Measurements from ENCODE around the gene TRPM8. TPM values are rescaled to one million over a fixed set of nuclear protein-coding genes. Genes with fewer than 3 reads are reported as not detected.

The TRPM8 gene
- total and polyA plus RNA-seq, 2 donors from 2014 or later = 2.5 TPM; not detected in 1

DNA sequence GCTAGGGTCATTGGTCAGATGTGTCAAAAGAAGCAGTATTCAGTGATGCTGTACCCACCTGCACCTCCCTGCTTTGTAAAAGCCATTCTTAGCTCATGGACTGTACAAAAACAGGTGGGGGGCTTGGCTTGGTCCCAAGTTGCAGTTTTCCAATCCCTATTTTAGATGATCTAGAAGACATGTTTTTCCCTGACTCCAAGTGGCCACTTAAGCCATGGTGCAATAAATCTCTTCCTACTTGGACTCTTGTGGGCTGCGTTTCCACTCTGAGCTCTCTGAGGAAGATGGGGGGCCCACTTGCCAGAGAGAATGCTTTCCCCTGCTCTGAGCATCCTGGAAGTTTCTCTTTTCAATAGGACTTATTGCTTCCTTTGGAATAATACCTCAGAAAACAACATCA lies 76.3 kb downstream of the TRPM8 start:
- Histone ChIP-seq H3K27ac (ENCODE audit: low read depth in 2 of 2, low read length in 2 of 2) (no peak overlapping the region), H3K4me1 (ENCODE audit: control insufficient read depth in 2 of 3, insufficient read depth in 2 of 3, low read depth in 1 of 3, low read length in 3 of 3) (no peaks in the 10 kb centered on the region), H3K4me3 (ENCODE audit: low read length in 3 of 3) (no peak overlapping the region), H3K27me3 (ENCODE audit: control insufficient read depth, insufficient read depth, low read length) (no peaks in the 10 kb centered on the region), H3K9ac (ENCODE audit: low read length in 3 of 3) (no peak overlapping the region), H3K9me3 (ENCODE audit: control insufficient read depth in 2 of 3, insufficient read depth in 1 of 3, low read length in 3 of 3) (no peaks in the 10 kb centered on the region), H3K36me3 (ENCODE audit: control insufficient read depth in 2 of 3, insufficient read depth in 3 of 3, low read length in 3 of 3) (no peaks in the 10 kb centered on the region)
- intact Hi-C loops (cut with DNase I) = no loop called here
- FAIRE-seq = no peak
- DNase-seq = no peak
- TF ChIP-seq, protein P1, sequence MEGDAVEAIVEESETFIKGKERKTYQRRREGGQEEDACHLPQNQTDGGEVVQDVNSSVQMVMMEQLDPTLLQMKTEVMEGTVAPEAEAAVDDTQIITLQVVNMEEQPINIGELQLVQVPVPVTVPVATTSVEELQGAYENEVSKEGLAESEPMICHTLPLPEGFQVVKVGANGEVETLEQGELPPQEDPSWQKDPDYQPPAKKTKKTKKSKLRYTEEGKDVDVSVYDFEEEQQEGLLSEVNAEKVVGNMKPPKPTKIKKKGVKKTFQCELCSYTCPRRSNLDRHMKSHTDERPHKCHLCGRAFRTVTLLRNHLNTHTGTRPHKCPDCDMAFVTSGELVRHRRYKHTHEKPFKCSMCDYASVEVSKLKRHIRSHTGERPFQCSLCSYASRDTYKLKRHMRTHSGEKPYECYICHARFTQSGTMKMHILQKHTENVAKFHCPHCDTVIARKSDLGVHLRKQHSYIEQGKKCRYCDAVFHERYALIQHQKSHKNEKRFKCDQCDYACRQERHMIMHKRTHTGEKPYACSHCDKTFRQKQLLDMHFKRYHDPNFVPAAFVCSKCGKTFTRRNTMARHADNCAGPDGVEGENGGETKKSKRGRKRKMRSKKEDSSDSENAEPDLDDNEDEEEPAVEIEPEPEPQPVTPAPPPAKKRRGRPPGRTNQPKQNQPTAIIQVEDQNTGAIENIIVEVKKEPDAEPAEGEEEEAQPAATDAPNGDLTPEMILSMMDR (IDR thresholded peaks at IDR 0.05; ENCODE audit: borderline replicate concordance, extremely low read depth, insufficient read depth) = no peak

DNA sequence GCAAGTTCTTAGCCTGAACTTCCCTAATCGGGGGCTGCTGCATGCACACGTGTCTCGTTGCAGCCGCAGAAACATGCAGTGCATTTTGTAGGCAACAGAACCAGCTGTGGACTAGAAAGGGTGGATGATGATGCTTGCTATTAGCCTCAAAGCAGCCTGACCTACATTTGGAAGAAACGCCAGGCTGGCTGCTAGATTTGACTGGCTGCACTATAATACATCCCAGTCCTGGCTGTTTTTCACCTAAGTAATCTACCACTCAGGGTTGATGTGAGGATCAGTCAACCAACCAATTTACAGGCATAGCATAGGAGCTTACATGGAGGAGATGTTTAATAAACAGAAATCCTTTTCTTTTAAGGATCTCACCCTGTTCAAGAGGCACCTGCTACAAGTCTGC lies 77.0 kb downstream of the TRPM8 start:
- DNase-seq = no peak
- H3K4me3 ChIP-seq (ENCODE audit: low read length in 3 of 3) = no peak overlapping the region
- TF ChIP-seq, protein P1 (IDR thresholded peaks at IDR 0.05; ENCODE audit: borderline replicate concordance, extremely low read depth, insufficient read depth) = no peak
- H3K36me3 ChIP-seq (ENCODE audit: control insufficient read depth in 2 of 3, insufficient read depth in 3 of 3, low read length in 3 of 3) = no peaks in the 10 kb centered on the region
- H3K9me3 ChIP-seq (ENCODE audit: control insufficient read depth in 2 of 3, insufficient read depth in 1 of 3, low read length in 3 of 3) = no peaks in the 10 kb centered on the region
- no peaks in the 10 kb centered on the region for H3K4me1 ChIP-seq (ENCODE audit: control insufficient read depth in 2 of 3, insufficient read depth in 2 of 3, low read depth in 1 of 3, low read length in 3 of 3)
- no peak overlapping the region for H3K27ac ChIP-seq (ENCODE audit: low read depth in 2 of 2, low read length in 2 of 2)
- intact Hi-C loops (cut with DNase I) = no loop called here
- H3K27me3 ChIP-seq (ENCODE audit: control insufficient read depth, insufficient read depth, low read length) = no peaks in the 10 kb centered on the region
- no peak for FAIRE-seq
- no peak overlapping the region for H3K9ac ChIP-seq (ENCODE audit: low read length in 3 of 3)

DNA sequence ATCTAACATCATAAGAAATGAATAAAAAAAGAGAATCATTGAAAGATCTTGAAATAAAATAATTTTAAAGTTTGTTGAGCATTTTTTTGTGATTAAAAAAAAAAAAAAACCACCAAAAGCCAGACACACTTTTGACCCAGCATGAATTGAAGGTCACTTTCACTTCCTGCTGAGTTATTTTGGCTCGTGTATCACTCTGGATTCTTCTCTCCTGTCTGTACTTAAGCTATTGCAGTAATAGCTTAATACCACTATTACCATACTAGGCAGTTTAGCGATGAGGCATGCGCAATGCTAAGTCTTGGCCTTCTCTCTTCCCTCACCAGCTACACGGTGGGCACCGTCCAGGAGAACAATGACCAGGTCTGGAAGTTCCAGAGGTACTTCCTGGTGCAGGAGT lies 78.8 kb downstream of the TRPM8 start:
- Histone ChIP-seq H3K9ac (ENCODE audit: low read length in 3 of 3) (no peak overlapping the region), H3K4me3 (ENCODE audit: low read length in 3 of 3) (no peak overlapping the region), H3K4me1 (ENCODE audit: control insufficient read depth in 2 of 3, insufficient read depth in 2 of 3, low read depth in 1 of 3, low read length in 3 of 3) (no peaks in the 10 kb centered on the region), H3K36me3 (ENCODE audit: control insufficient read depth in 2 of 3, insufficient read depth in 3 of 3, low read length in 3 of 3) (no peaks in the 10 kb centered on the region), H3K27ac (ENCODE audit: low read depth in 2 of 2, low read length in 2 of 2) (no peak overlapping the region), H3K27me3 (ENCODE audit: control insufficient read depth, insufficient read depth, low read length) (no peaks in the 10 kb centered on the region), H3K9me3 (ENCODE audit: control insufficient read depth in 2 of 3, insufficient read depth in 1 of 3, low read length in 3 of 3) (no peaks in the 10 kb centered on the region)
- TF ChIP-seq, protein P1 (IDR thresholded peaks at IDR 0.05; ENCODE audit: borderline replicate concordance, extremely low read depth, insufficient read depth) = no peak
- no peak for FAIRE-seq
- intact Hi-C loops (cut with DNase I) = no loop called here
- no peak for DNase-seq

DNA sequence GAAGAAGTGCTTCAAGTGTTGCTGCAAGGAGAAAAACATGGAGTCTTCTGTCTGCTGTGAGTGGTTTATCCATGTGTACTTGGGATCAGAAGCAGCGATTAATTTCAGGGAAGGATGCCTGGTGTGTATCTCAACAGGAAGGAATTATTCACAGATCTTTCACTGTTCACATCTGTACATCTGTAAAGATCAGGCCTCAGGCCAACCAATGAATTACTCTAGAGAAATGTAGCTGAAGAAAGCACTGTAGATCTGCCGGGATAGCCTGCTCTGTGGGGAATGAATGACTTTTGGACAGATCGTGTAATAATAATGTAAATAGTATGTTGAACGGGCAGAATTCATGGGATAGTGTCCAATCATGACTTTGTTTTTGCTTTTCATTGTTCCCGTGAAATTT lies 79.3 kb downstream of the TRPM8 start:
- H3K9me3 ChIP-seq (ENCODE audit: control insufficient read depth in 2 of 3, insufficient read depth in 1 of 3, low read length in 3 of 3) = no peaks in the 10 kb centered on the region
- no peaks in the 10 kb centered on the region for H3K36me3 ChIP-seq (ENCODE audit: control insufficient read depth in 2 of 3, insufficient read depth in 3 of 3, low read length in 3 of 3)
- DNase-seq (no peak), FAIRE-seq (no peak)
- TF ChIP-seq, protein P1 (IDR thresholded peaks at IDR 0.05; ENCODE audit: borderline replicate concordance, extremely low read depth, insufficient read depth) = no peak
- intact Hi-C loops (cut with DNase I) = no loop called here
- no peaks in the 10 kb centered on the region for H3K4me1 ChIP-seq (ENCODE audit: control insufficient read depth in 2 of 3, insufficient read depth in 2 of 3, low read depth in 1 of 3, low read length in 3 of 3)
- H3K9ac ChIP-seq (ENCODE audit: low read length in 3 of 3) = no peak overlapping the region
- H3K4me3 ChIP-seq (ENCODE audit: low read length in 3 of 3) = no peak overlapping the region
- no peaks in the 10 kb centered on the region for H3K27me3 ChIP-seq (ENCODE audit: control insufficient read depth, insufficient read depth, low read length)
- no peak overlapping the region for H3K27ac ChIP-seq (ENCODE audit: low read depth in 2 of 2, low read length in 2 of 2)

Data from kidney (tissue), 14 donors.